GM12891 (cell line): Measurements from ENCODE around the gene ARL16.

Experiments
- POLR2A ChIP-seq: IDR thresholded peaks from 2 replicates; pipeline ENCODE4 v1.6.1; 2011; ENCODE audit warnings: low read depth, low read length, control low read depth
- POLR2AphosphoS5 ChIP-seq: IDR thresholded peaks from 2 replicates; pipeline ENCODE4 v1.6.1; 2011; ENCODE audit warnings: low read depth, low read length, control low read depth
- POU2F2 ChIP-seq: IDR thresholded peaks from 2 replicates; pipeline ENCODE4 v1.6.1; 2011; ENCODE audit warnings: low read depth, mild to moderate bottlenecking, control low read depth, low read length, moderate library complexity
- TAF1 ChIP-seq: IDR thresholded peaks from 2 replicates; pipeline ENCODE4 v1.6.1; 2011; ENCODE audit warnings: low read depth, low read length, control low read depth

GRCh38 chr17:81667754-81668153 is 15.8 kb downstream of the ARL16 start:
- no peak for TF ChIP-seq POLR2A
- no peak for TF ChIP-seq POLR2AphosphoS5
- no peak for TF ChIP-seq TAF1
- TF ChIP-seq POU2F2 = no peak
